ENCODE measurements around the gene ADPRH.

DNA sequence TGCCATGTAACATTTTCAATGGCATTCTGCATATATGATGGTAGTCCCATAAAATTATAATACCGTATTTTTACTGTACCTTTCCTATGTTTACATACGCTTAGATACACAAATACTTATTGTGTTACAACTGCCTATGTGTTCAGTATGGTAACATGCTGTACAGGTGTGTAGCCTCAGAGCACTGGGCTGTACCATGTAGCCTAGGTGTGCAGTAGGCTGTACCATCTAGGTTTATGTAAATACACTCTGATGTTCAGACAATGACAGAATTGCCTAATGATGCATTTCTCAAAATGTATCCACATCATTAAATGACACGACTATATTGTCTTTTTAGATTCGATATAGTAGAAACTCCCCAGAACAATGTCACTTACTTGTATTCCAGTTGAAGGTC lies 42.5 kb upstream of the ADPRH start:
- no peak for TF ChIP-seq POLR2A (IDR thresholded peaks at IDR 0.05)
- TF ChIP-seq, protein P1, sequence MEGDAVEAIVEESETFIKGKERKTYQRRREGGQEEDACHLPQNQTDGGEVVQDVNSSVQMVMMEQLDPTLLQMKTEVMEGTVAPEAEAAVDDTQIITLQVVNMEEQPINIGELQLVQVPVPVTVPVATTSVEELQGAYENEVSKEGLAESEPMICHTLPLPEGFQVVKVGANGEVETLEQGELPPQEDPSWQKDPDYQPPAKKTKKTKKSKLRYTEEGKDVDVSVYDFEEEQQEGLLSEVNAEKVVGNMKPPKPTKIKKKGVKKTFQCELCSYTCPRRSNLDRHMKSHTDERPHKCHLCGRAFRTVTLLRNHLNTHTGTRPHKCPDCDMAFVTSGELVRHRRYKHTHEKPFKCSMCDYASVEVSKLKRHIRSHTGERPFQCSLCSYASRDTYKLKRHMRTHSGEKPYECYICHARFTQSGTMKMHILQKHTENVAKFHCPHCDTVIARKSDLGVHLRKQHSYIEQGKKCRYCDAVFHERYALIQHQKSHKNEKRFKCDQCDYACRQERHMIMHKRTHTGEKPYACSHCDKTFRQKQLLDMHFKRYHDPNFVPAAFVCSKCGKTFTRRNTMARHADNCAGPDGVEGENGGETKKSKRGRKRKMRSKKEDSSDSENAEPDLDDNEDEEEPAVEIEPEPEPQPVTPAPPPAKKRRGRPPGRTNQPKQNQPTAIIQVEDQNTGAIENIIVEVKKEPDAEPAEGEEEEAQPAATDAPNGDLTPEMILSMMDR (IDR thresholded peaks at IDR 0.05), result no peak
- TF ChIP-seq POLR2AphosphoS5 (IDR thresholded peaks at IDR 0.05), result no peak
- no peak for TF ChIP-seq EP300 (IDR thresholded peaks at IDR 0.05)
